CD4-positive, alpha-beta memory T cell (primary cell): ENCODE data around the gene LMTK3. TPM values are rescaled to one million over a fixed set of nuclear protein-coding genes. Genes with fewer than 3 reads are reported as not detected.

Source experiments
- CTCF ChIA-PET: fragments of 350-600 bp; sonication (Branson Sonifier 250); formaldehyde crosslinking; loops from one replicate; lab custom pipeline; 2021; ENCODE audit warnings: inconsistent platforms; ENCODE audit not compliant: partially characterized antibody; lab: Charles Lee
- POLR2A ChIA-PET: fragments of 350-600 bp; sonication (Branson Sonifier 250); formaldehyde crosslinking; loops from one replicate; lab custom pipeline; 2021; ENCODE audit not compliant: partially characterized antibody; lab: Charles Lee
- DNase-seq, 5 donors: peaks; one replicate each; pipeline versions ENCODE4 v3.0.0 to v3.0.0-alpha.2; 2020 to 2022; ENCODE audit warnings: mixed read lengths in 1 of 5
- H3K27ac ChIP-seq: one replicate; pipeline ENCODE4 v1.7.0; 2013; ENCODE audit warnings: low read depth, low read length
- H3K27me3 ChIP-seq: 2 replicates; pipeline ENCODE4 v1.7.0; 2013; ENCODE audit warnings: mild to moderate bottlenecking, low read length, moderate library complexity; ENCODE audit not compliant: insufficient read depth
- H3K36me3 ChIP-seq: 2 replicates; pipeline ENCODE4 v1.7.0; 2013; ENCODE audit warnings: mild to moderate bottlenecking, low read length, moderate library complexity; ENCODE audit not compliant: insufficient read depth
- H3K4me1 ChIP-seq: 2 replicates; pipeline ENCODE4 v1.7.0; 2013; ENCODE audit warnings: mild to moderate bottlenecking, low read length, moderate library complexity; ENCODE audit not compliant: insufficient read depth
- H3K4me3 ChIP-seq, 2 donors: one replicate each; pipeline ENCODE4 v1.7.0; 2013; ENCODE audit warnings: low read length in 2 of 2, mild to moderate bottlenecking in 1 of 2
- H3K9me3 ChIP-seq, 2 donors: one replicate each; pipeline ENCODE4 v1.7.0; 2013; ENCODE audit warnings: low read length in 2 of 2, control low read depth in 1 of 2; ENCODE audit not compliant: control insufficient read depth in 1 of 2
- H3K27ac Mint-ChIP-seq, 7 donors: one replicate each; pipeline ENCODE4 v1.8.0; 2020 to 2021; ENCODE audit warnings: mixed read lengths in 7 of 7, mild to moderate bottlenecking in 6 of 7, inconsistent platforms in 3 of 7, moderate library complexity in 3 of 7
- H3K27me3 Mint-ChIP-seq, 2 donors: one replicate each; pipeline ENCODE4 v1.8.0; 2020 to 2021; ENCODE audit warnings: mixed read lengths in 2 of 2
- H3K36me3 Mint-ChIP-seq, 2 donors: one replicate each; pipeline ENCODE4 v1.8.0; 2020 to 2021; ENCODE audit warnings: mixed read lengths in 2 of 2, inconsistent platforms in 1 of 2, mild to moderate bottlenecking in 1 of 2
- H3K4me1 Mint-ChIP-seq, 4 donors: one replicate each; pipeline ENCODE4 v1.8.0; 2020 to 2021; ENCODE audit warnings: mixed read lengths in 4 of 4, mild to moderate bottlenecking in 1 of 4
- H3K4me3 Mint-ChIP-seq, 8 donors: one replicate each; pipeline ENCODE4 v1.8.0; 2020 to 2021; ENCODE audit warnings: mixed read lengths in 8 of 8, mild to moderate bottlenecking in 7 of 8, moderate library complexity in 6 of 8, inconsistent platforms in 3 of 8
- H3K9me3 Mint-ChIP-seq, 8 donors: one replicate each; pipeline ENCODE4 v1.8.0; 2020 to 2021; ENCODE audit warnings: mixed read lengths in 8 of 8, mild to moderate bottlenecking in 5 of 8, inconsistent platforms in 3 of 8, moderate library complexity in 1 of 8
- intact Hi-C: fragments of 100-400 bp; cut with micrococcal nuclease; formaldehyde crosslinking; loops from one replicate; pipeline ENCODE4 v1.15.1; 2023
- polyA plus RNA-seq, 2 donors: library from polyadenylated mRNA; unstranded; fragments of 300-500 nt; fragmentation: Illumina TruSeq; gene quantifications; one replicate each; pipeline ENCODE4 v1.2.3, GENCODE V29; 2021
- total RNA-seq, 2 experiments: library from RNA; stranded (reverse); gene quantifications; one replicate each; pipeline ENCODE4 v1.2.3, GENCODE V29; 2021

The LMTK3 gene
- total and polyA plus RNA-seq, 4 experiments from 2014 or later, result 0.17 to 20.6 (median 18.5) TPM; not detected in 1

GRCh38 chr19:48507911-48508439, 3.7 kb downstream of the LMTK3 start:
- ChIA-PET CTCF (interaction anchor here (1.4 to 8.0 kb wide), 5 partner anchors 8 to 174 kb away, joined by 3 to 203 read pairs (median 29); no protein-coding TSS in a partner anchor), POLR2A (interaction anchor here (1.2 to 1.6 kb wide), 3 partner anchors 18 to 111 kb away, joined by 4 to 5 read pairs (median 4); partner anchors contain the start of genes RPL18 and SPHK2)
- Mint-ChIP-seq H3K36me3 (peaks cover 7 to 14% of the 10 kb centered on the region in 2 donors), H3K4me3 (peak overlapping the region in 2 of 8 donors; percentile 15 to 53), H3K9me3 (no peaks in the 10 kb centered on the region), H3K4me1 (peaks cover 5 to 15% (median 9%) of the 10 kb centered on the region in 4 donors), H3K27me3 (no peaks in the 10 kb centered on the region), H3K27ac (peak overlapping the region in 3 of 7 donors; percentile 23 to 58 (median 28))
- Histone ChIP-seq H3K36me3 (no peaks in the 10 kb centered on the region), H3K4me1 (peaks cover 23% of the 10 kb centered on the region), H3K27ac (no peak overlapping the region), H3K4me3 (no peak overlapping the region), H3K9me3 (no peaks in the 10 kb centered on the region), H3K27me3 (no peaks in the 10 kb centered on the region)
- intact Hi-C loops, result no loop called here
- no peak for DNase-seq

GRCh38 chr19:48506138-48506733, 5.4 kb downstream of the LMTK3 start:
- Mint-ChIP-seq H3K27ac (peak overlapping the region in 2 of 7 donors; percentile 31 to 52), H3K36me3 (peaks cover 7 to 14% of the 10 kb centered on the region in 2 donors), H3K4me3 (no peak overlapping the region), H3K9me3 (no peaks in the 10 kb centered on the region), H3K4me1 (peaks cover 7 to 20% (median 19%) of the 10 kb centered on the region in 4 donors), H3K27me3 (no peaks in the 10 kb centered on the region)
- H3K36me3 ChIP-seq, result no peaks in the 10 kb centered on the region
- peak in 4 of 5 donors; percentile 61 to 74 (median 66) for DNase-seq
- intact Hi-C loops, result loop anchor here (1.0 kb wide), 3 partner anchors 78 to 102 kb away; no protein-coding TSS in a partner anchor
- no peak overlapping the region for H3K4me3 ChIP-seq
- POLR2A ChIA-PET, result interaction anchor here (0.9 to 2.0 kb wide), 3 partner anchors 11 to 102 kb away, joined by 6 to 13 read pairs (median 11); no protein-coding TSS in a partner anchor
- peaks cover 18% of the 10 kb centered on the region for H3K4me1 ChIP-seq
- H3K27me3 ChIP-seq, result no peaks in the 10 kb centered on the region
- H3K9me3 ChIP-seq, result no peaks in the 10 kb centered on the region
- CTCF ChIA-PET, result interaction anchor here (0.6 to 8.0 kb wide), 18 partner anchors 8 to 169 kb away, joined by 3 to 203 read pairs (median 4); no protein-coding TSS in a partner anchor
- no peak overlapping the region for H3K27ac ChIP-seq

- Histone ChIP-seq H3K9me3 (no peaks in the 10 kb centered on the region), H3K27ac (peak overlapping the region; percentile 26), H3K27me3 (no peaks in the 10 kb centered on the region), H3K36me3 (no peaks in the 10 kb centered on the region), H3K4me3 (no peak overlapping the region), H3K4me1 (peaks cover 13% of the 10 kb centered on the region)
- POLR2A ChIA-PET, result interaction anchor here (0.8 to 1.5 kb wide), 4 partner anchors 9 to 87 kb away, joined by 3 to 10 read pairs (median 4); no protein-coding TSS in a partner anchor
- H3K9me3 Mint-ChIP-seq, result no peaks in the 10 kb centered on the region
- peaks cover under 1 to 4% of the 10 kb centered on the region in 2 donors for H3K36me3 Mint-ChIP-seq
- intact Hi-C loops, result loop anchor here (1.0 kb wide), 1 partner anchor 9 kb away; no protein-coding TSS in a partner anchor
- CTCF ChIA-PET, result interaction anchor here (1.2 to 1.3 kb wide), 3 partner anchors 12 to 87 kb away, joined by 3 to 11 read pairs (median 5); no protein-coding TSS in a partner anchor
- H3K27ac Mint-ChIP-seq, result peak overlapping the region; percentile 21 to 62 (median 48)
- peaks cover 0 to 6% of the 10 kb centered on the region in 2 donors for H3K27me3 Mint-ChIP-seq
- peak overlapping the region in 5 of 8 donors; percentile 40 to 80 (median 58) for H3K4me3 Mint-ChIP-seq
- DNase-seq, result peak in 1 of 5 donors; percentile 88
- peaks cover 5 to 22% (median 12%) of the 10 kb centered on the region in 4 donors for H3K4me1 Mint-ChIP-seq
Measured at GRCh38 chr19:48502350-48503018, 9.2 kb downstream of the LMTK3 start.

- intact Hi-C loops, result loop anchor here (1.0 kb wide), 1 partner anchor 8 kb away; no protein-coding TSS in a partner anchor
Measured at GRCh38 chr19:48501494-48502349, 9.9 kb downstream of the LMTK3 start.

GRCh38 chr19:48500830-48501493, 10.7 kb downstream of the LMTK3 start:
- intact Hi-C loops, result no loop called here

More at GRCh38 chr19:48501494-48502349, 9.9 kb downstream of the LMTK3 start:
- Mint-ChIP-seq H3K27me3 (peaks cover 4 to 10% of the 10 kb centered on the region in 2 donors), H3K27ac (peak overlapping the region in 6 of 7 donors; percentile 48 to 87 (median 78)), H3K4me1 (peaks cover 5 to 27% (median 14%) of the 10 kb centered on the region in 4 donors), H3K36me3 (peaks cover 0 to 2% of the 10 kb centered on the region in 2 donors), H3K9me3 (peaks cover 0 to 3% (median 0%) of the 10 kb centered on the region in 8 donors), H3K4me3 (peak overlapping the region; percentile 22 to 82 (median 76))
- no peaks in the 10 kb centered on the region for H3K9me3 ChIP-seq
- no peak overlapping the region for H3K4me3 ChIP-seq
- H3K27me3 ChIP-seq, result no peaks in the 10 kb centered on the region
- peaks cover 13% of the 10 kb centered on the region for H3K4me1 ChIP-seq
- ChIA-PET POLR2A (interaction anchor here (0.9 to 1.5 kb wide), 4 partner anchors 8 to 83 kb away, joined by 3 to 10 read pairs (median 5); no protein-coding TSS in a partner anchor), CTCF (interaction anchor here (1.2 to 1.7 kb wide), 4 partner anchors 12 to 87 kb away, joined by 3 to 11 read pairs (median 8); no protein-coding TSS in a partner anchor)
- H3K36me3 ChIP-seq, result no peaks in the 10 kb centered on the region
- H3K27ac ChIP-seq, result peak overlapping the region; percentile 26
- peak; percentile 68 to 82 (median 76) for DNase-seq

More at GRCh38 chr19:48500830-48501493, 10.7 kb downstream of the LMTK3 start:
- peaks cover 0 to 3% (median 0%) of the 10 kb centered on the region in 8 donors for H3K9me3 Mint-ChIP-seq
- DNase-seq, result no peak
- H3K27ac ChIP-seq, result no peak overlapping the region
- H3K36me3 Mint-ChIP-seq, result no peaks in the 10 kb centered on the region
- H3K36me3 ChIP-seq, result no peaks in the 10 kb centered on the region
- ChIA-PET POLR2A (interaction anchor here (0.5 to 1.2 kb wide), 3 partner anchors 12 to 928 kb away, joined by 3 to 4 read pairs (median 3); partner anchors contain the start of gene ZNF541), CTCF (interaction anchor here (1.7 kb wide), 1 partner anchor 11 kb away, joined by 10 read pairs; no protein-coding TSS in a partner anchor)
- H3K27me3 Mint-ChIP-seq, result peaks cover 4 to 10% of the 10 kb centered on the region in 2 donors
- H3K4me3 Mint-ChIP-seq, result peak overlapping the region; percentile 20 to 82 (median 76)
- H3K4me1 Mint-ChIP-seq, result peaks cover 5 to 28% (median 14%) of the 10 kb centered on the region in 4 donors
- H3K27me3 ChIP-seq, result peaks cover under 1% of the 10 kb centered on the region
- peak overlapping the region in 4 of 7 donors; percentile 48 to 80 (median 75) for H3K27ac Mint-ChIP-seq
- no peaks in the 10 kb centered on the region for H3K9me3 ChIP-seq
- H3K4me3 ChIP-seq, result no peak overlapping the region
- peaks cover 13% of the 10 kb centered on the region for H3K4me1 ChIP-seq
